Mesendoderm (in vitro differentiated cells): Measurements from ENCODE around the gene CLCN1.

Source experiments
- DNase-seq: peaks from one replicate; pipeline ENCODE4 v3.0.0; 2013
- H2AK5ac ChIP-seq: 2 replicates; pipeline ENCODE4 v1.6.1; 2013; ENCODE audit warnings: low read length, inconsistent platforms
- H2BK120ac ChIP-seq: 2 replicates; pipeline ENCODE4 v1.6.1; 2013; ENCODE audit warnings: low read depth, mild to moderate bottlenecking, low read length, moderate library complexity, mixed read lengths
- H2BK15ac ChIP-seq: replicated peaks from 2 replicates; pipeline ENCODE4 v1.6.1; 2013; ENCODE audit warnings: low read depth, mild to moderate bottlenecking, moderate library complexity
- H2BK5ac ChIP-seq: 2 replicates; pipeline ENCODE4 v1.6.1; 2013; ENCODE audit warnings: low read length, inconsistent platforms
- H3K18ac ChIP-seq: 2 replicates; pipeline ENCODE4 v1.6.1; 2013; ENCODE audit warnings: mild to moderate bottlenecking, low read length, mixed read lengths
- H3K23ac ChIP-seq: one replicate; pipeline ENCODE4 v1.6.1; 2013; ENCODE audit warnings: low read length
- H3K27ac ChIP-seq: 2 replicates; pipeline ENCODE4 v1.5.1; 2013; ENCODE audit warnings: low read depth, mild to moderate bottlenecking, inconsistent platforms, low read length, moderate library complexity
- H3K27me3 ChIP-seq: 2 replicates; pipeline ENCODE4 v1.6.1; 2013; ENCODE audit warnings: low read length, control low read depth, mild to moderate bottlenecking, inconsistent platforms; ENCODE audit not compliant: insufficient read depth, poor library complexity
- H3K36me3 ChIP-seq: 2 replicates; pipeline ENCODE4 v1.6.1; 2013; ENCODE audit warnings: low read length, inconsistent platforms; ENCODE audit not compliant: control insufficient read depth, insufficient read depth
- H3K4ac ChIP-seq: one replicate; pipeline ENCODE4 v1.6.1; 2013; ENCODE audit warnings: low read depth, mild to moderate bottlenecking, low read length, moderate library complexity
- H3K4me1 ChIP-seq: 2 replicates; pipeline ENCODE4 v1.6.1; 2013; ENCODE audit warnings: low read depth, low read length, inconsistent platforms; ENCODE audit not compliant: control insufficient read depth
- H3K4me2 ChIP-seq: 2 replicates; pipeline ENCODE4 v1.6.1; 2013; ENCODE audit warnings: low read length
- H3K4me3 ChIP-seq: 2 replicates; pipeline ENCODE4 v1.5.1; 2013; ENCODE audit warnings: mild to moderate bottlenecking, low read length
- H3K56ac ChIP-seq: one replicate; pipeline ENCODE4 v1.6.1; 2013; ENCODE audit warnings: low read length
- H3K79me1 ChIP-seq: 2 replicates; pipeline ENCODE4 v1.6.1; 2013; ENCODE audit warnings: low read length, inconsistent platforms
- H3K79me2 ChIP-seq: 2 replicates; pipeline ENCODE4 v1.6.1; 2013; ENCODE audit warnings: mild to moderate bottlenecking, low read length; ENCODE audit not compliant: control insufficient read depth, insufficient read depth
- H3K9ac ChIP-seq: 2 replicates; pipeline ENCODE4 v1.6.1; 2013; ENCODE audit warnings: low read length, inconsistent platforms
- H4K5ac ChIP-seq: one replicate; pipeline ENCODE4 v1.6.1; 2013; ENCODE audit warnings: low read length
- H4K8ac ChIP-seq: one replicate; pipeline ENCODE4 v1.6.1; 2013; ENCODE audit warnings: low read depth, mild to moderate bottlenecking, control low read depth, low read length, moderate library complexity
- WGBS: extraction: QIAGEN DNeasy Blood & Tissue Kit; methylation state at CpG from one replicate; pipeline ENCODE4 v1.1.7; 2013; ENCODE audit warnings: low lambda C conversion rate, missing lambda C conversion rate; ENCODE audit not compliant: insufficient coverage; ENCODE audit errors: extremely low coverage; 5-methylcytosine and 5-hydroxymethylcytosine counted together

The CLCN1 gene

GRCh38 chr7:143368387-143368786 lies 52.5 kb downstream of the CLCN1 start:
- H3K27me3 ChIP-seq: no peaks in the 10 kb centered on the region
- H3K4me3 ChIP-seq: no peak overlapping the region
- H3K4me2 ChIP-seq: no peak overlapping the region
- no peak overlapping the region for H3K9ac ChIP-seq
- no peak overlapping the region for H2BK120ac ChIP-seq
- H2AK5ac ChIP-seq: no peak overlapping the region
- DNase-seq: no peak
- H3K79me2 ChIP-seq: no peaks in the 10 kb centered on the region
- no peak overlapping the region for H2BK15ac ChIP-seq
- H3K36me3 ChIP-seq: no peaks in the 10 kb centered on the region
- no peak overlapping the region for H4K5ac ChIP-seq
- H3K27ac ChIP-seq: no peak overlapping the region
- H3K79me1 ChIP-seq: no peaks in the 10 kb centered on the region
- no peak overlapping the region for H3K18ac ChIP-seq
- H3K4ac ChIP-seq: no peak overlapping the region
- no peak overlapping the region for H2BK5ac ChIP-seq
- no peak overlapping the region for H4K8ac ChIP-seq
- no peak overlapping the region for H3K23ac ChIP-seq
- peaks cover 2% of the 10 kb centered on the region for H3K4me1 ChIP-seq
- no peak overlapping the region for H3K56ac ChIP-seq
- WGBS: no CpG with 5 or more reads among the region's 1 CpG

- peak overlapping the region; percentile 53 for H3K27ac ChIP-seq
- no peaks in the 10 kb centered on the region for H3K79me1 ChIP-seq
- H3K9ac ChIP-seq: no peak overlapping the region
- H2BK5ac ChIP-seq: no peak overlapping the region
- H3K18ac ChIP-seq: peak overlapping the region; percentile 87
- no peak overlapping the region for H2BK15ac ChIP-seq
- no peaks in the 10 kb centered on the region for H3K27me3 ChIP-seq
- H4K5ac ChIP-seq: no peak overlapping the region
- no peaks in the 10 kb centered on the region for H3K79me2 ChIP-seq
- no CpG with 5 or more reads among the region's 12 CpGs for WGBS
- H3K23ac ChIP-seq: no peak overlapping the region
- H2BK120ac ChIP-seq: peak overlapping the region; percentile 39
- H4K8ac ChIP-seq: no peak overlapping the region
- H3K4me2 ChIP-seq: no peak overlapping the region
- peaks cover 4% of the 10 kb centered on the region for H3K4me1 ChIP-seq
- H2AK5ac ChIP-seq: no peak overlapping the region
- no peak overlapping the region for H3K4ac ChIP-seq
- peak overlapping the region; percentile 27 for H3K56ac ChIP-seq
- peak; percentile 87 for DNase-seq
- H3K36me3 ChIP-seq: no peaks in the 10 kb centered on the region
- H3K4me3 ChIP-seq: no peak overlapping the region
These were observed 54.1 kb downstream of the CLCN1 start for GRCh38 chr7:143369678-143370651.

DNA sequence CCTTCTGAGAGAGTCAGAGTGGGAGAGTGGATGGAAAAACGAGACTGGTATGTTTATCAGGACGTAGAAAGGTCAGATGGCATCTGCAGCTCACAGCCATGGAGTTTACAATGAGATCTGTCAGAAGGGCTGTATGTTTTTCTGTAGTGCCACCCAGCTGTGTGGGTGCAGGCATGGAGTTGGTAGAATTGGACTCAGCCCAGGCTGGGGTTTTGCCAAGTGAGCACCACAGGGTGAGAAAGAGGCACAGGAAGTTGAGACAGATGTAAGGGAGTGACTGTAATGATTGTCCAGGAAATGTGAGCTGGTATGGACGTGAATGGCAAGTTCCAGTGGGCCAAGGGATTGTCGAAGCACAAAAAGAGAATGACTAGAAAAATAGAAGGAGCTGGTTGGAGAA lies 56.2 kb downstream of the CLCN1 start:
- no peak overlapping the region for H2BK15ac ChIP-seq
- no peaks in the 10 kb centered on the region for H3K36me3 ChIP-seq
- no peak for DNase-seq
- H3K27ac ChIP-seq: no peak overlapping the region
- no peak overlapping the region for H3K18ac ChIP-seq
- H3K56ac ChIP-seq: no peak overlapping the region
- no peak overlapping the region for H4K5ac ChIP-seq
- H3K4ac ChIP-seq: no peak overlapping the region
- no peak overlapping the region for H2BK5ac ChIP-seq
- no peak overlapping the region for H3K9ac ChIP-seq
- H3K4me2 ChIP-seq: no peak overlapping the region
- peaks cover 4% of the 10 kb centered on the region for H3K4me1 ChIP-seq
- no peak overlapping the region for H2BK120ac ChIP-seq
- H2AK5ac ChIP-seq: no peak overlapping the region
- WGBS: no CpG with 5 or more reads among the region's 4 CpGs
- no peak overlapping the region for H4K8ac ChIP-seq
- H3K27me3 ChIP-seq: no peaks in the 10 kb centered on the region
- no peaks in the 10 kb centered on the region for H3K79me1 ChIP-seq
- H3K4me3 ChIP-seq: no peak overlapping the region
- H3K79me2 ChIP-seq: no peaks in the 10 kb centered on the region
- no peak overlapping the region for H3K23ac ChIP-seq

DNA sequence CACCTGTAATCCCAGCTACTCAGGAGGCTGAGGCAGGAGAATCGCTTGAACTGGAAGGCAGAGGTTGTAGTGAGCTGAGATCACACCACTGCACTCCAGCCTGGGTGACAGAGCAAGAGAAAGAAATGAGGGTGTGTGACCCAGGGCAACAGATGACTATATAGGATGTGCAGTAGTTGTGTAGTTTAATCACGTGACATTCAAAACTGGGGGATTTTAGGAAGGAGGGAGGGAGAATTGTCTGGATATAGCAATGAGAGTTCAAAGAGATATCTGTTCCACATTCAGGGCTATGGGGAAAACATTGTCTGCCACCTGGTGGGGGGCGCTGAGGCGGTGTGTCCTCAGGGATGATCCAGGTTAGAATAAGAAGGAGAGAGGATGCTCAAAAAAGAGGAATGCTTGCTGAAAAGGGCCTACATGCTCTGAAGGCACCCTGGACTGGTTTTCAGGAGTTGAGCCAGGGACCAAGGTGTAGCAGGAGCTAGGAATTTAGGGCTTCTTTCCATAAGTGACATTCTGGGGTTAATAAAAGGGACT lies 57.4 kb downstream of the CLCN1 start:
- Histone ChIP-seq H2BK15ac (no peak overlapping the region), H3K23ac (no peak overlapping the region), H3K4ac (no peak overlapping the region), H2AK5ac (no peak overlapping the region), H3K4me1 (peaks cover 4% of the 10 kb centered on the region), H4K5ac (no peak overlapping the region), H3K56ac (no peak overlapping the region), H3K27ac (no peak overlapping the region), H3K18ac (no peak overlapping the region), H3K79me1 (no peaks in the 10 kb centered on the region), H3K4me3 (no peak overlapping the region), H3K36me3 (no peaks in the 10 kb centered on the region), H3K9ac (no peak overlapping the region), H2BK120ac (no peak overlapping the region), H3K4me2 (no peak overlapping the region), H4K8ac (no peak overlapping the region), H2BK5ac (no peak overlapping the region), H3K79me2 (no peaks in the 10 kb centered on the region), H3K27me3 (no peaks in the 10 kb centered on the region)
- DNase-seq: no peak
- no CpG with 5 or more reads among the region's 4 CpGs for WGBS

- no peak for DNase-seq
These were observed 58.6 kb downstream of the CLCN1 start for GRCh38 chr7:143374561-143374960.

More at GRCh38 chr7:143374561-143374960, 58.6 kb downstream of the CLCN1 start:
- no peak overlapping the region for H3K4me2 ChIP-seq
- H2BK5ac ChIP-seq: no peak overlapping the region
- H2BK120ac ChIP-seq: no peak overlapping the region
- no peaks in the 10 kb centered on the region for H3K27me3 ChIP-seq
- H3K56ac ChIP-seq: no peak overlapping the region
- H3K23ac ChIP-seq: no peak overlapping the region
- H3K4me3 ChIP-seq: no peak overlapping the region
- peaks cover 2% of the 10 kb centered on the region for H3K79me1 ChIP-seq
- H3K9ac ChIP-seq: no peak overlapping the region
- peaks cover 7% of the 10 kb centered on the region for H3K4me1 ChIP-seq
- peaks cover 5% of the 10 kb centered on the region for H3K79me2 ChIP-seq
- H2AK5ac ChIP-seq: no peak overlapping the region
- no peak overlapping the region for H4K8ac ChIP-seq
- WGBS: no CpG with 5 or more reads among the region's 5 CpGs
- H3K18ac ChIP-seq: no peak overlapping the region
- H3K36me3 ChIP-seq: no peaks in the 10 kb centered on the region
- no peak overlapping the region for H2BK15ac ChIP-seq
- H4K5ac ChIP-seq: no peak overlapping the region
- H3K27ac ChIP-seq: no peak overlapping the region
- H3K4ac ChIP-seq: no peak overlapping the region
